ENCODE results near the gene GNAL.
"Not testable (repeated sequence)": the region's sequence is repeated elsewhere in the genome, so short reads cannot be mapped to it uniquely, and the experiment has no call there.

GNAL gene

DNA sequence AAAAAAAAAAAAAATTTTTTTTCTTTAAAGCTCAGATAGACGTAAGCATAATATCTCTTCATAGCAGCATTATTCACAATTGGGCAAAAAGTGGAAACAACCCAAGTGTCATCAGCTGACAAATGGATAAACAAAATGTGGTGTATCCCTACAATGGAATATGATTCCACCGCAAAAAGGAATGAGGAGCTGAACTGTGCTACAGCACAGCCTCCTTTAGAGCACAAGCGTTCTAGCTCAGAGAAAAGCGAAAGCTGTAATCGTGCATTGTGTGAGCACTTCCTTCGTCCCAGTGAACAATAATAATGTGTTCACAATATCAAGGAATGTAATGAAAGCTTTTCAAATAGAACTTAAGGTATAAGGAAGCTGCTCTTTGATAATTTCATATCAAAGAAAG lies 150.5 kb downstream of the GNAL start:
- FAIRE-seq, result no peak
- DNase-seq (ENCODE audit: insufficient read length, low spot score), result no peak

- no peak for FAIRE-seq
- no peak for DNase-seq (ENCODE audit: insufficient read length, low spot score)
Measured at GRCh38 chr18:11840493-11840892, 151.4 kb downstream of the GNAL start.

DNA sequence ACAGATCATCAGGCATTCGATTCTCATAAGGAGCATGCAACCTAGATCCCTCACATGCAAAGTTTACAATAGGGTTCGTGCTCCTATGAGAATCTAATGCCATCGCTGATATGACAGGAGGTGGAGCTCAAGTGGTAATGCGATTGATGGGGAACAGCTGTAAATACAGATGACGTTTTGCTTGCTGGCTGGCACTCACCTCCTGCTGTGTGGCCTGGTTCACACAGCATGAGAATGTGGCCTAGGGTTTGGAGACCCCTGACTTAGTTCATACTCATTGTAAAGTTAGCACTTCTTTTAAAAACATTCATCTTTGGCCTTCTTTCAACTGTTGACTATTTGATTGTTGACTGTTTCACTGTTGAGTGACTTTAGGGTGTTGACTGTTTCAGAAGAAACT lies 153.5 kb downstream of the GNAL start:
- no peak for FAIRE-seq
- no peak for DNase-seq (ENCODE audit: insufficient read length, low spot score)

DNA sequence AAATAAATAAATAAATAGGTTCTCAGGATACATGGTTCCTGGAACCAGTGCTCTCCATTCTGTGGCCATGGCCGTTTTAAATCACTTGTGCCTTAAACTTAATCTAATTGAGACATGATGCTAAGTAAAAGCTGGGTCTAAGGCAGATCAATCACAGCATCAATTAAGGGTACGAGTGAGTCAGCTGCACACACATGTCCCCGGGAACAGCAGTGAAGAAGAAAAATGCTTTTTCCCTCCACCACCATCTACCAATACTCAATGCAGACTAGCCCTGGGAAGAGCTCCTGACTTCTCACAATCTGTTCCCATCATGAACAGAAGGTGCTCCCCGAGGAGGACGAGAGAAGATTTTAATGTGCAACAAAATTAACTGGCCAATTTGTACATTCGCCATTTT lies 155.4 kb downstream of the GNAL start:
- DNase-seq (ENCODE audit: insufficient read length, low spot score) (no peak), FAIRE-seq (no peak)

DNA sequence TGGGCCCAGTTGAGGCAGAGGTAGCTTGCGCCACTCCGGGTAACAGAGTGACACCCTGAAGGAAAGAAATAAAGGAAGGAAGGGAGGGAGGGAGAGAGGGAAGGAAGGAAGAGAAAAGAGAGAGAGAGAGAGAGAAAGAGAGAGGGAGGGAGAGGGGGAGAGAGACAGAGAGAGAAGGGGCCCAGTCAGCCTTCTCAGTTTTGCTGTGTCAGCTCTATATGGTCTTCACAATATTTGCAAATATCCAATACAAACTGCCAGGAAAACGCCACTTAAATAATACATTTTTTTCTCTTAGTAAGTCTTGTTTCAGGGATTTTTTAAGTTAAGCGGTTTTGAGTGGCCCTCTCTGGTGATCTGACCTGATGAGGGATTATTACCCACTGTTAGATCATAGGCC lies 156.6 kb downstream of the GNAL start:
- no peak for FAIRE-seq

GRCh38 chr18:11847811-11848210 lies 158.7 kb downstream of the GNAL start:
- DNase-seq (ENCODE audit: insufficient read length, low spot score) (no peak), FAIRE-seq (no peak)

More for the DNA sequence above, 156.6 kb downstream of the GNAL start:
- DNase-seq (ENCODE audit: insufficient read length, low spot score), result no peak

DNA sequence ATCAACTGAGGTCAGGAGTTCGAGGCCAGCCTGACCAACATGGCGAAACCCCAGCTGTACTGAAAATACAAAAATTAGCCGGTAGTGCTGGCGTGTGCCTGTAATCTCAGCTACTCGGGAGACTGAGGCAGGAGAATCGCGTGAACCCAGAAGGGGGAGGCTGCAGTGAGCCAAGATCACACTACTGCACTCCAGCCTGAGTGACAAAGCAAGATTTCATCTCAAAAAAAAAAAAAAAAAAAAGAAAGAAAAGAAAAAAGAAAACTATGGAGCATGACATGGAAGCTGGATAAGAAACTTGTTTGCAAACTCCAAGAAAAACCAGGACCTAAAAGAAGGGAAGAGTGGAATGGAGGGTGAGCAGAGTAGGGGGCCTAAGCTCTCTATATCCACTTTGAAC lies 160.2 kb downstream of the GNAL start:
- no peak for DNase-seq (ENCODE audit: insufficient read length, low spot score)
- no peak for FAIRE-seq

- peak; percentile 14 for DNase-seq (ENCODE audit: insufficient read length, low spot score)
- FAIRE-seq, result no peak
Measured at GRCh38 chr18:11849841-11850634, 161.0 kb downstream of the GNAL start.

DNA sequence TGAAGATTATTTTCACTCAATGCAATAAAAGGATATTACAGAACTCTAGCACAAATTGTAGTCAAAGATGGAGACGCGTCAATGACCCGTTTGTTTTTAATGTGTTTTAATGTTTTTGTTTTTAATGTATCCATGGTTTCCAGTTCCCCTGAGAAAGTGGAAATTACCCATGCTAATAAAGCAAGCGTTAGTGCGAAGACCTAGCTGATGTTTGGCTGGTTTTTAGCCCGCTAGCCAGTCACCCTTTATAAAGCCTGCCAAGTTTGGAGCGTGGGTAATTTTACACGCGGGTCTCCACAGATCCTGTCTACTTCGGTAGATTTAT lies 161.7 kb downstream of the GNAL start:
- DNase-seq (ENCODE audit: insufficient read length, low spot score), result no peak

GRCh38 chr18:11851146-11851805 lies 162.2 kb downstream of the GNAL start, which contains the start of gene CHMP1B:
Gene CHMP1B (plus strand): TSS chr18:11851413. CDS start chr18:11851512, 99 bp downstream.
- FAIRE-seq, result peak; percentile 20

More for the DNA sequence above, 161.7 kb downstream of the GNAL start:
- no peak for FAIRE-seq

DNA sequence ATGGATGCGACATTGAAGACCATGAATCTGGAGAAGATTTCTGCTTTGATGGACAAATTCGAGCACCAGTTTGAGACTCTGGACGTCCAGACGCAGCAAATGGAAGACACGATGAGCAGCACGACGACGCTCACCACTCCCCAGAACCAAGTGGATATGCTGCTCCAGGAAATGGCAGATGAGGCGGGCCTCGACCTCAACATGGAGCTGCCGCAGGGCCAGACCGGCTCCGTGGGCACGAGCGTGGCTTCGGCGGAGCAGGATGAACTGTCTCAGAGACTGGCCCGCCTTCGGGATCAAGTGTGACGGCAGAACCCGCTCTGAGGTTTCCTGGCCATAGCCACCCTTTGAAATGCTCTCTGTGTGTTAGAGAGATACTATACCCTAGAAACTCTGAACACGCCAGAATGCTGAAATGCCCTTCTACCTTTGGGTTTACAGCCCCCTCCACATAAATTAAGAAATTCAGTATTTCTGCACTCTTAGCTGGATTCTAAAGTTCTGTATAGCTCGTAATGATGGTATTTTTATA lies 162.8 kb downstream of the GNAL start:
- DNase-seq (ENCODE audit: insufficient read length, low spot score), result no peak

More at GRCh38 chr18:11851146-11851805, 162.2 kb downstream of the GNAL start, which contains the start of gene CHMP1B:
- peak; percentile 88 for DNase-seq (ENCODE audit: insufficient read length, low spot score)

DNA sequence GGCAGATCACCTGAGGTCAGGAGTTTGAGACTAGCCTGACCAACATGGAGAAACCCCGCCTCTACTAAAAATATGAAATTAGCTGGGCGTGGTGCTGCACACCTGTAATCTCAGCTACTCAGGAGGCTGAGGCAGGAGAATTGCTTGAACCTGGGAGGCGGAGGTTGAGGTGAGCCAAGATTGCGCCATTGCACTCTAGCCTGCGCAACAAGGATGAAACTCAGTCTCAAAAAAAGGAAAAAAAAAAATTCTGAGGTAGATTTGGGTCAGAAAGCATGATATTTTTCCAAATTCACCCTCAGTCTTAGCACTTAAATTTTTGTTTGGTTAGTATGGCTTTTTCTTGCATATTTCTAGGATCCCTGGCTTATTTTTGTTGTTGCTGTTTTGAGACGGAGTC lies 165.5 kb downstream of the GNAL start:
- DNase-seq (ENCODE audit: insufficient read length, low spot score); FAIRE-seq: not testable (repeated sequence)

More for the DNA sequence above, 162.8 kb downstream of the GNAL start:
- no peak for FAIRE-seq

- DNase-seq (ENCODE audit: insufficient read length, low spot score) (peak; percentile 84), FAIRE-seq (peak; percentile 42)
Measured at GRCh38 chr18:11857177-11857887, 168.3 kb downstream of the GNAL start.

DNA sequence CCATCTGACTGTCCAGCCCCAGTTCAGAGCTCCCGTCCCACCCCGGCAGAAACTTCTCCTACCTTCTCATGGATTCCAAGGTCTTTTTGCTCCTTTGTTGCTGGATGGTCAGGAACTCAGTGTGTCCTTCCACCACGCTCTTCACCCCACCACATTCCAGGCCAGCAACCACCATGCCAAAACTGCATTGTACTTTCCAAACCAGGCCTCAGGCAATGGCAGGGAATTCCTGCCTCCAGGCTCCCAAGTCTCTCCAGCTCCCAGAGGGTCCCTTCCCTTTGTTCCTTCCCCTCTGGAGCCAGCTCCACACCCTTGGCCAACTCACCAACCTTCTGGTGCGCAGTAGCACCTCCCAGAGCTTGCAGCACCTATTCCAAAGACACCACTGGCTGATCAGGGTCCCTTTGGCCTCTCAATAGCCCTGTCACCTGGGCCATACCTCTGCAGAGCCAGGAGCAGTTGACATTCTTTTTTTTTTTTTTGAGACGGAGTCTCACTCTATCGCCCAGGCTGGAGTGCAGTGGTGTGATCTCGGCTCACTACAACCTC lies 170.3 kb downstream of the GNAL start:
- DNase-seq (ENCODE audit: insufficient read length, low spot score) (no peak), FAIRE-seq (no peak)

- DNase-seq (ENCODE audit: insufficient read length, low spot score) (peak; percentile 71), FAIRE-seq (peak; percentile 76)
Measured at GRCh38 chr18:11859903-11860407, 170.9 kb downstream of the GNAL start.

DNA sequence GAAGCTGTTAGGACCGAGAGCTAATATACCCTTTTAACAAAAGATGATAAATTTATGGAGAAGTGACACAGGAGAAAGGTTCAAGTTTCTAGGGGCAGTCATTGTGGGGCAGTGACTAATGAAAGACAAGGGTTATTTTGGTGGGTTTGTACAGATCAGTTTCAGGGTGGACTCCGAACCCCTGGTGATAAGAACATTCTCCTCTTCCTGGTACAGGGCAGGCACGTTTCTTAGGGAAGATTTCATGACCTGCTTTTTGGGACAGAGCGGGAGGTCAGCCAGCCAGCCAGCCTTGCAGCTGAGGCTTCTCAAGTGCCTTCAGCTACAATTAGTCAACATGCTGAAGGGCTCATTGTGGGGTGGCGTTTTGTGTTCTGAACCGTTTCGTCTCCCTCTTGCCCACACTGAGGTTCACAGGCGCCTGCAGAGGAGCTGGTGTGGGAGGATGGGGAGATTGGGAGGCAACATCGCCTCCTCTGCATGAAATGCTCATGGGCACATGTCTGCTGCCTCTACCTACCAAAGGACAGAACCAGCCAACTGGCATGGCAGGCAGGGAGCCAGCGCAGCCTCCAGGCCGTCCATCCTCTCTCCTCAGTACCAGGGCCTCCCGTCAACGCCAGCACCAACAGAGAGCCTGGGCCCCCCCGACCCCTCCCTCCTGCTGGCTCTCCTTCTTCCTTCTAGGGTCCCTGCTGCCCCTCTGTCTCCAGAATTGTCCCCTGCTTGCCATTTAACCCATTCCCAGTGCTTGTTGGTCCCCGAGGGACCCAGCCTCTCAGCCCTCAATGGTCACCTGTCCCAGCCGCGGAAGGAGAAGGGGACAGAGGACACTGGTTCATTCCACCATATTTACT lies 171.8 kb downstream of the GNAL start:
- no peak for FAIRE-seq
- no peak for DNase-seq (ENCODE audit: insufficient read length, low spot score)

DNA sequence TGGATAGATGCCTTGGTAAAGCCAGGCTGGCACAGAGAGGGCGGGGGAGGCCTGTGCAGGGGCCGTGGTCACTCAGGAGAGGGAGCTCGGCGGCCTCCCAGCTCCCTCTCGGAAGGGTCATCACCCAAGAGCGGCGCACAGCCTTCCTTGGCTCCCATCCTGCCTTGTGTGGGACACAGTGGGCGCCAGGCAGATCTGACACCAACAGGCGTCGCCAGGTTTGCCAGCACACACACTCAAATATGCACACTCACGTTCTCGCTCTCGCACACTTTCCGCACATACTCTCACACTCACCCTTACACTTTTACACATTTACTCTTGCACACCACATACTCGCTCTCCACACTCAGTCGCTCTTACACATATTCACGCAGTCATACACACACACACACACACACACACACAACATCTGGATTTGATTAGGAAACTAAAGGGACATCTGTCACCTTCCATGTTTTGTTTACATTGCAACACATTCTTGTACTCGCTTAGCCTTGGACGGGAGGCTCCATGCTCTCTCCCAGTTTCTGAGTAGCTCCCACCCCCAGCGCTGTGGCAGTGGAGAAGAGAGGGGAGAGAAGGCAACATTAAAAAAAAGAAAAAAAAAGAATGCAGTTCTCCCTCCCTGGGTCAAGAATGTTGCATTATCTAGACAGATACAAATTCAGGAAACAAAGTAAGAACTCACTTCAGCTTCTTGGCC lies 172.7 kb downstream of the GNAL start:
- FAIRE-seq (no peak), DNase-seq (ENCODE audit: insufficient read length, low spot score) (no peak)

- no peak for FAIRE-seq
- DNase-seq (ENCODE audit: insufficient read length, low spot score), result no peak
Measured at GRCh38 chr18:11862468-11863137, 173.5 kb downstream of the GNAL start.

DNA sequence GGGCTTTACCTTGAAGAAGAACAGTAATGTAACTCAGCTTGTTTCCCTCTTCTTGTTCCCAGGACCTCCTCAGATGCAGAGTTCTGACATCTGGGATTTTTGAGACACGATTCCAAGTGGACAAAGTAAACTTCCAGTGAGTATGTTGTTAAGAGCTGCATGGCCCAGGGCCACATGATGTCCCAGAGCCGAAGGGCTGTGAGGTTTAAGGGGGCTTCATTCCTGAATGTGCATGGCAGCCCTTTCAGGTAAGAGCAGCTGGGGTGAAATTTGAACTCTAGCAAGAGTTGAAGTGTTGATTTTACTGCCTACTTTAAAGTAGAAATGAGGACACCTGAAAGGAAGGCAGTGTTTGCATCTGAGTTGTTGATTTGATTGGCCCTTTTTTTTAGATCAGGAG lies 175.4 kb downstream of the GNAL start:
- DNase-seq (ENCODE audit: insufficient read length, low spot score) (no peak), FAIRE-seq (no peak)
